Suppressor macrophage treated with lipopolysaccharide for 4 hours (primary cell): ENCODE measurements around the gene TUT7.
"Not testable (repeated sequence)": the region's sequence is repeated elsewhere in the genome, so short reads cannot be mapped to it uniquely, and the experiment has no call there.

ENCODE experiments used
- DNase-seq: peaks from one replicate; pipeline ENCODE4 v3.0.0-alpha.2; 2020

Gene TUT7, protein sequence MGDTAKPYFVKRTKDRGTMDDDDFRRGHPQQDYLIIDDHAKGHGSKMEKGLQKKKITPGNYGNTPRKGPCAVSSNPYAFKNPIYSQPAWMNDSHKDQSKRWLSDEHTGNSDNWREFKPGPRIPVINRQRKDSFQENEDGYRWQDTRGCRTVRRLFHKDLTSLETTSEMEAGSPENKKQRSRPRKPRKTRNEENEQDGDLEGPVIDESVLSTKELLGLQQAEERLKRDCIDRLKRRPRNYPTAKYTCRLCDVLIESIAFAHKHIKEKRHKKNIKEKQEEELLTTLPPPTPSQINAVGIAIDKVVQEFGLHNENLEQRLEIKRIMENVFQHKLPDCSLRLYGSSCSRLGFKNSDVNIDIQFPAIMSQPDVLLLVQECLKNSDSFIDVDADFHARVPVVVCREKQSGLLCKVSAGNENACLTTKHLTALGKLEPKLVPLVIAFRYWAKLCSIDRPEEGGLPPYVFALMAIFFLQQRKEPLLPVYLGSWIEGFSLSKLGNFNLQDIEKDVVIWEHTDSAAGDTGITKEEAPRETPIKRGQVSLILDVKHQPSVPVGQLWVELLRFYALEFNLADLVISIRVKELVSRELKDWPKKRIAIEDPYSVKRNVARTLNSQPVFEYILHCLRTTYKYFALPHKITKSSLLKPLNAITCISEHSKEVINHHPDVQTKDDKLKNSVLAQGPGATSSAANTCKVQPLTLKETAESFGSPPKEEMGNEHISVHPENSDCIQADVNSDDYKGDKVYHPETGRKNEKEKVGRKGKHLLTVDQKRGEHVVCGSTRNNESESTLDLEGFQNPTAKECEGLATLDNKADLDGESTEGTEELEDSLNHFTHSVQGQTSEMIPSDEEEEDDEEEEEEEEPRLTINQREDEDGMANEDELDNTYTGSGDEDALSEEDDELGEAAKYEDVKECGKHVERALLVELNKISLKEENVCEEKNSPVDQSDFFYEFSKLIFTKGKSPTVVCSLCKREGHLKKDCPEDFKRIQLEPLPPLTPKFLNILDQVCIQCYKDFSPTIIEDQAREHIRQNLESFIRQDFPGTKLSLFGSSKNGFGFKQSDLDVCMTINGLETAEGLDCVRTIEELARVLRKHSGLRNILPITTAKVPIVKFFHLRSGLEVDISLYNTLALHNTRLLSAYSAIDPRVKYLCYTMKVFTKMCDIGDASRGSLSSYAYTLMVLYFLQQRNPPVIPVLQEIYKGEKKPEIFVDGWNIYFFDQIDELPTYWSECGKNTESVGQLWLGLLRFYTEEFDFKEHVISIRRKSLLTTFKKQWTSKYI (N-terminal part only)

DNA sequence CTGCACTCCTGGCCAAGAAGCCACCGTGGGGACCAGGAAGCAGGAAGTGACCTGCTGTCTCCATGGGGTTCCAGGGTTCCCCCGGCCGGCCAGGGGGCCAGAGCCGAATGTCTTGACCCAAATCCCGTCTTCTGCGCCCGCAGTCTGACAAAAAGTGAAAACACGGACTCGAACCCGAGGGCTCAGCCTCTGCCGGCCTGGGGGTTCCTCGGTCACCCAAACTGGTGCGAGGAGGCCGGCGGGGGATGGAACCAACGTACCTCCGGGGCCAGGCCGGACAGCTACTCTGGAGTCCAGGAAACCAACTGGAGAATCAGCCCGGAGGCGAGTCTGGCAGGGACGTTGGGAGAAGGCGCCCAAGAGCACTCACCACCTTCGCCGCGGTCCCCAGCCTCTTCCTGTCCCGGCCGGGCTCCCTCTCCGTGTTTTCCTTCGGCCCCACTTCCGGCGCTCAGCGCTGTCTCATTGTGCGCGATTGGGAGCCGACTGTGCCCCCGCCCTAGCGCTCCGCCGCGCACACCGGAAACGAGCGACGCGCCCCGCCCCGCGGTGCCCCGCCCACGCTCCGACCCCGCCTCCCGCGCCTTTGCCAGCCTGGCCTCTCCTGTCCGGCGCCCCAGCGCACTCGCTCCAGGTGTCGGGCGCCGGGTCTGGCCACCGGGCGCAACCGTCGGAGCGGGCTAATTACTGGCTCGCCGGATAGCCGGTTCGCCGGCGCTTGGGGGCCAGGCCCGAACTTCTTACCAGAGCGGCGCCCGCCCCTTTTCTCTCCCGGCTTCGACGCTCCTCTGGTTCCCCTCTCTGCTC, at the start of gene TUT7:
Gene TUT7, minus strand, starts transcription at position 400 of the 807 bp plus-strand sequence. CDS start 1,211 bp downstream, outside the sequence.
- DNase-seq: peak; percentile 97

DNA sequence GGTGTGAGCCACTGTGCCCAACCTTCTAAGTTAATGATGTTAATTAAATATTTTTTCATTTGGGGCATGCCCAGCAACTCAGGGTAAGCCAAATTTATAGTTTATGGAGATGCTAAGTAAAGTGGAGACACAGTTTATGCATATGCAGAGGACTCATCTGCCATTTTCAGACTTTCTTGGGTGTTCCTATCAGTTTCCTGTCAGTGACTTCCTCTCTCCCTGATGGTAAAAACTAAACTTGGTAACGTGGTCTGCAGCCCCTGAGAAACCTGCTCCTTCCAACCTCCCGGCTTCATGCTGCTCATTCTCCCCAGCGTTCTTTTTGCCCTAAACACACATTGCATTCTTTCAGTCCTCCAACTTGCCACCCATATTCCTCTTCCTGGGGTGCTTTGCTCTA, 48.4 kb upstream of the TUT7 start:
- DNase-seq: no peak

DNA sequence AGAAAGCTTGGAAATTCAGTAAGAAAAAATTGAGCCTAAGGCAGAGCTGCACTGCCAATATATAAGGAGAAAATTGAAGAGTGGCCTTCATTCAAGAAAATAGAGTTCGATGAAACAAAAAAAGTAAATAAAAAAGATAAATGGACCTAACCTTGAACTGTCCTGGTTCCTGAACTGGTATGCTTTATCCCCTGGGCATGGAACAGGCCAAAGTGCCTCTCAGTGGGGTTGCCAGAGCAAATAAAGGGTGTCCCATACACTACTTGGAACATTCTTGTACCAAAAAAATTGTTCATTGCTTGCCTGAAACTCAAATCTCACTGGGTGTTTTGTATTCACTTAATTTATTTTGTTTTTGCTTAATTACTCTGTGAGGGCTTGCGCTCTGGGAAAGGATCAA, 42.2 kb upstream of the TUT7 start:
- no peak for DNase-seq

DNA sequence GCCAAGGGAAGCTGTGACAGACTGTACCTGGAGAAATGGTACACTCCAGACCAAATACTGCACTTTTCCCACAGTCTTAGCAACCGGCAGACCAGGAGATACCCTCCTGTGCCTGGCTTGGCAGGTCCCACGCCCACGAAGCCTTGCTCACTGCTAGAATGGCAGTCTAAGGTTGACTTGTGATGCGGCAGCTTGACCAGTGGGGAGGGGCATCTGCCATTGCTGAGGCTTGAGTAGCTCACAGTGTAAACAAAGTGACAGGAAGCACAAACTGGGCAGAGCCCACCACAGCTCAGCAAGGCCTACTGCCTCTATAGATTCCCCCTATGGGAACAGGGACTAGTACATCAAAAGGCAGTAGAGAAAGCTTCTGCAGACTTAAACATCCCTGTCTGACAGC, 36.0 kb upstream of the TUT7 start:
- DNase-seq: not testable (repeated sequence)

DNA sequence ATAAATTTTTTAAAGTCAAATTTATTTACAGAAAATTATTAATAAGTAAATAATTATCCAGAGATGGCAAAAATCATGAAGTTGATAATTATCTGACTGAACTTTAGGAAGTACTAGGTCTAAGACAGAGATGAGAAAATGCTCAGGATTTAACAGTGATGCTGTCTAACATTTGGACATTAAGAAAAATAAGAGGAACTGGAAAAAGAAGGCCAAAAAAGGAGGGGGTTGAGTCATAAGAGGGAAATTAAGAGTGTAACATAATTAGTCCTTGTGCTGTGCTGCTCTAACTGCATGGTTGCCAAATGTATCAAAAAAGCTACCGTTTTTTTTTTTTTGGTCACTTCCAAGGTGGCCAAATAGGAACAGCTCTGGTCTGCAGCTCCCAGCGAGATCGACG, 35.4 kb upstream of the TUT7 start:
- peak; percentile 53 for DNase-seq

DNA sequence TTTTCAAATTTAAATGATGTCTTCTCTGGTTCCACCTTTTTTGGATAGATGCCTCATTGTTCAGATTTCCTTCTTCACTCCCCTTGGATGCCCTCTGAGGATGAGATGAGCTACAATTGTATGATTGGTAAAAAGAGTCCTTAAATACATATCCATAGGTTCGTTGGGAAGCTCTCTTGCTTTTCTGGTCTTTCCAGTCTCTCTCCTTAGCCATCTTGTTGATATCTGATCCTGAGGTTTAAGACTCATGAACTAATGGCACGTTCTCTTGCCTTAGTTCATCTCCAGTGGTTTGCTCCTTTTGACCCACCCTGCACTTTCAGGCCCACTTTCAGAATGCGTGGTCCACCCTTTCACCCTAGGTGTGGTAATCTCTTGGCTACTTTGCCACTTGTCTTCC, 33.2 kb upstream of the TUT7 start:
- no peak for DNase-seq

DNA sequence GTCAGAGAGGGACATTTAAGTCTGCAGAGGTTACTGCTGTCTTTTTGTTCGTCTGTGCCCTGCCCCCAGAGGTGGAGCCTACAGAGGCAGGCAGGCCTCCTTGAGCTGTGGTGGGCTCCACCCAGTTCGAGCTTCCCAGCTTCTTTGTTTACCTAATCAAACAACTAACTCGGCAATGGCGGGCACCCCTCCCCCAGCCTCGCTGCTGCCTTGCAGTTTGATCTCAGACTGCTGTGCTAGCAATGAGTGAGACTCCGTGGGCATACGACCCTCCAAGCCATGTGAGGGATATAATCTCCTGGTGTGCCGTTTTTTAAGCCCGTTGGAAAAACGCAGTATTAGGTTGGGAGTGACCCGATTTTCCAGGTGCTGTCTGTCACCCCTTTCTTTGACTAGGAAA, 28.8 kb upstream of the TUT7 start:
- not testable (repeated sequence) for DNase-seq

DNA sequence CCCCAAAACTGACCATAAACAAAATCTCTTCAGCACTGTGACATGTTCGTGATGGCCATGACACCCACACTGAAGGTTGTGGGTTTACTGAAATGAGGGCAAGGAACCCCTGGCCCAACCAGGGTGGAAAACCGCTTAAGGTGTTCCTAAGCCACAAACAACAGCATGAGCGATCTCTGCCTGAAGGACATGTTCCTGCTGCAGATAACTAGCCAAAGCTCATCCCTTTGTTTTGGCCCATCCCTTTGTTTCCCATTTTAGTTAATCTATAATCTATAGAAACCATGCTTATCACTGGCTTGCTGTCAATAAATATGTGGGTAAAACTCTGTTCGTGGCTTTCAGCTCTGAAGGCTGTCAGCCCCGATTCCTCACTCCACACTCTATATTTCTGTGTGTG, 21.8 kb upstream of the TUT7 start:
- no peak for DNase-seq

DNA sequence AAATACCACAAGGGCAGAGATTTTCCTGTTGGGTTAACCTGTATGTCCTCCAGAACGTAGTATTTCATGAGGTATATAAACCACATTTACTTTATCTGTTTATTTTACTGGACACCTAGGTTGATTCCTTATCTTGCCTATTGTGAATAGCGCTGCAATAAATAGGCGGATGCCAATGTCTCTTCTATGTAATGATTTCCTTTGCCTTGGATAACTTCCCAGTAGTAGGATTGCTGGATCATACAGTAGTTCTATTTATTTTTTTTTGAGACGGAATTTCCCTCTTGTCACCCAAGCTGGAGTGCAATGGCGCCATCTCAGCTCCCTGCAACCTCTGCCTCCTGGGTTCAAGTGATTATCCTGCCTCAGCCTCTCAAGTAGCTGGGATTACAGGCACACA, 15.6 kb upstream of the TUT7 start:
- no peak for DNase-seq

DNA sequence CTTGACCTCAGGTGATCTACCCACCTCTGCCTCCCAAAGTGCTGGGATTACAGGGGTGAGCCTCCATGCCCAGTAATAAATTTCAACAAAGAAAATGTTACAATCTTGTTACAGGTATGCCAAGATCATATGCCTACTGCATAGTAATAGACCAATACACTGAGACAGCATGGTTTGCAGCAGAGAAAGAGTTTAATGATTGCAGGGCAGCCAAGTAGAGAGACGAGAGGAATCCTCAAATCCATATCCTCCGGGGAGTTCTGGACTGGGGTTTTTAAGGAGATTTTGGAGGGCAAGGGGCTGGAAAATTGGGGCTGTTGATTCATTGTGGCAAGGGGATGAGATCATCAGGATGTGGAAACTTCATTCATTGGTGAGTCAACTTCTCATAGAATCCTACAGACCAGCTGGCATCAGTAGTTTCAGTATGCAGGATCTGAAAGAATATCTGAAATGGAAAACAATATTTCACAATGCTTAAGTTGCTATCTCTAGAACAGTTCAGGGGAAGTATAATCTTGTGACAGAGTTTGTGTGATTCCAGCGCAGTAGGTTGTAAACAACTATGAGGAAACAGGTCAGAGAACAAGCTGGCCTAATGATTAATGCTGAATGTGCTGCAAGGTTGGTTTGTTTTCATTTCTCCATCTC, 14.8 kb upstream of the TUT7 start:
- peak; percentile 94 for DNase-seq

DNA sequence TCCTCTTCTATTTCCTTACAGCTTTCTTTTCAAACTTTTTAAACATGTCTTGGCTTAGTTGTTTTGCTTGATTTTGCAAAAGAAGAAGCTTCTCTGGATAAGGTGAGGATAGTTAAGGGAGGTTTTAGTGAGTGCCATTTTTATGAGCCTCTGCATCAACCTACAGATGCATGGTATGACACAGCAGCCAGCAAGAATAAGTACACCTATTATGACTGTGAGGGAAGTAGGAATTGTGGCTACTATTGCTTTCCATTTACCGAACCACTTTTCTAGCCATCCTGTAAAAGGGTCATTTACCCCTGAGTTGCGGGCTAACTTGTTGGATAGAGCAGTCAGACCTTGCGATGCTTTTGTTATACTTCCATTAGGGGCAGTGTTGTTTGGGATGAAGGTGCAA, 7.0 kb upstream of the TUT7 start:
- no peak for DNase-seq

DNA sequence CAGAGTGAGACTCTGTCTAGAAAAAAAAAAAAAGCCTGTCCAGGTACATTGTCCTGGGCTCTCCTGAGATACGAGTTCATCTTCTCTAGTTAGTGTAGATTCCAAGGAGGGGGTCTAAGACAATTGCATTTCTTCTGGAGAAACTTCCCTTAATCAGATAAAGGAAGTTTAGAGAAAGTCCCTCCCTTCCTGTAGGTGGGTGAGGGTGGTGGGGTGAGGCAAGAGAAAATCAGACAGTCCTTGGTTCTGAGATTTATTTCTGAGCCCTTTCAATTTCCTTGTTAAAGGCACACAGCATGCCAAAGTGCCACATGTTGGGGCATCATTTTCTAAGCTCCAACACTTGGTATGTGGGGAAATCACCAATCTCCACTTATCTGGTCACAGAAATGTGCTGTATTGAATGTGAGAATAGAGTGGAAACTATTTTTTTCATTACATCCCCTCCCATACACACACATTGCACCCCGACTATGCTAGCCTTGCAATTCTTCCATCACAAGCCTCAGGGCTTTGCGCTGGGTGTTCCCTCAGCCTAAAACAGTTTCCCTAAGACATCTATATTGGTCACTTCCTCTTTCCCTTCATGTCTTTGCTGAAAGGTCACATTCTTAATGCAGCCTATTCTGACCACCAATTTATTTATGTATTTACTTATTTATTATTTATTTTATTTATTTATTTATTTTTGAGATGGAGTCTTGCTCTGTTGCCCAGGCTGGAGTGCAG, 5.1 kb upstream of the TUT7 start:
- DNase-seq: peak; percentile 66

DNA sequence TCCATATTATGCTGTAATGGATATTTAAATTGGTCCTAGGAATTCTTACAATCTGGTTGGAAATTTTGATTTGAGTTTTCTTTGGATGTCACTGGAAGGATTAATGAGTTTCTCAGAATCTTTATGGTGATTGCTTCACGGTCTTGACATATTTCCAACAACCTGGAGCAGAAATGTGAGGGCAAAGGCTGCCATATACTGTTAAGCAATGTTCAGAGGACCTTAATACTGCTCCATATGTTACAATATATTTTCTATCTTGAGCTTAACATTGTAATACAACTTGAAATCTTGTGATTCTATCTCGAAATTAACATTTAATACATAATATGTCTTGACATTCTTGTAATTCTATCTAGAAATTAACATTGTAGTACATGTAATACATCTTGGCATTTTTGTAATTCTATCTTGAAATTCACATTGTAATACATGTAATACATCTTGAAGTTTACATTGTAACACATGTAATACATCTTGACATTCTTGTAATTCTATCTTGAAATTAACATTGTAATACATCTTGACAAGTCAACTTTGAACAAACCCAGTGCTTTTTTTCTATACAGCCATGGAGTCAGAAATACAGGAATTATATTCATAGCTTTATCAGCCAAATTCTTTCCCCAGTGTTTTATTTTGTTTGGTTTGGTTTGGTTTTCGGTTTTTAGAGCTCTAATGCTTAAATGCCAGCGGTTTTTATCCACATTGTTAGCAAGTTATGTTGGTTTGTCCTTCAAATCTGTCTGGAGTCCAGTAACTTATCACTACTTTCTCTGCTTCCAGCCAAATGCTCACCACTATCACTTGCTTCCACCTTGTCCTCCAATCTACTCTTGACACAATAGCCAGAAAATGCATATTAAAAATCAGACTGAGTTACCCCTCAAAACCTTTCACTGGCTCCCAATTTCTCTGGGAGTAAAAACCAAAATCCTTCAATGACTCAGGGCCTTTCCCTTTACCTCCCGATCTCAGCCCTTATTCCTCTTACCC, 3.0 kb upstream of the TUT7 start:
- DNase-seq: no peak

DNA sequence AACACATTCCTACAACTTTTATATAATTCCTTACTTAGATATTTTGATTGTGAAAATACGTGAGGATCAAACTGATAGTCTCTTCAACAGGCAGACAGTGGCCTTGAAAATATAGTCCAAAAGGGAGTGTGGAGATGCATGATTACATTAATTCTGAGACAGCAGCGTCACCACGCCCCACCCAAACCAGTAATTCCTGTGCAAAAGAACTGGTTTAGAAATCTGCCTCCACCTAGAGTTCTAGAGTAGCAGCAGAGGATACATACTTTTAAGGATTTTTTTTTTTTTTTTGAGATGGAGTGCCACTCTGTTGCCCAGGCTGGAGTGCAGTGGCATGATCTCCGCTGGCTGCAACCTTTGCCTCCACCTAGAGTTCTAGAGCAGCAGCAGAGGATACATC, 1.6 kb upstream of the TUT7 start:
- no peak for DNase-seq

DNA sequence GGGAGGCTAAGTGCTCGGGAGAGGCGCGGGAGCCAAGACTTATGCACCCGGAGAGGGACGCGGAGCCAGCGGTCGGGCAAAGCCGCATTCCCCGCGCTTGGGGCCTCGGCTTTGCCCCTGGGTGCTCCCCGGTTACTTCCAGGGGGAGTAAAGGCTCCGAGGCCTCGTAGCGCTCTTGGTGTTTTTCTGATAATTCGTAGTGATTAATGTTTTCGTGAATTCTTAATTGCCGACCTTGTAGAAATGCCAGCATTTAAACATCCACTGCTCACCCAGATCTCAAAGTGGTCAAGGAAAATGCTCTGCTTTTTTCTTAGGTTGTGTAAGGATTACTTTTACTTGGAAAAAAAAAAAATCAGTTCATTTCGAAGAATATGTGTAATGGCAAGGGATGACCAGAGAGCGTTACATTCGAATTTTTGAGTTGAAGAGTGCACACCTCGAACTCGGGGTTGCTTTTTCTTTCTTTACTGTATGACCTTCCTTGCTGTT, 654 bp upstream of the TUT7 start:
- no peak for DNase-seq

DNA sequence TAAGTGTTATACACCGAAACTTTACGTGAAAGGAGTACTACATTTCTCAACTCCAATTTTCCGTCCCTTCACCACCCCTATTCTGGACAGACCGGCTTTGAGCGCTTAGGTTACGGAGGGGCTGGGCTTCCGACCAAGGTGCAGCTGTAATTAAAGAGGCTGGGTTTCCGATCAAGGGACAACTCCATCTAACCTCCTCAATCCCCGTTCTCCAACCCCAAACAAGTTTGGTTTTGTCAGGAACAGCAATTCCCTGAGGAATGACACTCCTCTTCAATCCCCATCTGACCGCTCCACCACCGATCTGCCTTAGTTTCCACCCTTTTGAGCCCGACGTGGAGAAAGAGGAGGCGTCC, 577 bp downstream of the TUT7 start:
- peak; percentile 23 for DNase-seq

DNA sequence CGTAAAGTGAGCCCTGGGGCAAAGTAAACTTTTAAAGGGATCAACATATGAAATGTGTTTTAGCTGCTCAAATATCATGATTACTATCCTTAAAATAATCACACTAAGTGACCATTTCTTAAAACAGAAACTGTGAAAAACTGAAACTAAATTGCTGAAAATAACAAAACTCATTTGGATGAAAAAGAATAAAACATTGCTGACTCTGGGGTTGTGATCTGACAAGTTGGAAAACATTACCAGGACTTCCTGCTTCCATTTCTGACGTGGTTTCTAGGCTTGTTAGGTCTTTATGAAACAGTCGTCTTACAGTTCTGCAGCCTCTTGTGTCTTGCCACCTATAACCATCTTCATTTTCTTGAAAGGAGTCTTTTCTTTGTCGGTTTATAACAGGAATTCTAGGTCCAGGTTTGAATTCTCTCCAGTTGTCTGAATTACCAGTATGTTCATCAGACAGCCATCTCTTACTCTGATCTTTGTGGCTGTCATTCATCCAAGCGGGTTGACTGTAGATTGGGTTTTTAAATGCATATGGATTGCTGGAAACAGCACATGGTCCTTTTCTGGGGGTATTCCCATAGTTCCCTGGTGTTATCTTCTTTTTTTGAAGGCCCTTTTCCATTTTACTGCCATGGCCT, 1.7 kb downstream of the TUT7 start:
- DNase-seq: peak; percentile 72

DNA sequence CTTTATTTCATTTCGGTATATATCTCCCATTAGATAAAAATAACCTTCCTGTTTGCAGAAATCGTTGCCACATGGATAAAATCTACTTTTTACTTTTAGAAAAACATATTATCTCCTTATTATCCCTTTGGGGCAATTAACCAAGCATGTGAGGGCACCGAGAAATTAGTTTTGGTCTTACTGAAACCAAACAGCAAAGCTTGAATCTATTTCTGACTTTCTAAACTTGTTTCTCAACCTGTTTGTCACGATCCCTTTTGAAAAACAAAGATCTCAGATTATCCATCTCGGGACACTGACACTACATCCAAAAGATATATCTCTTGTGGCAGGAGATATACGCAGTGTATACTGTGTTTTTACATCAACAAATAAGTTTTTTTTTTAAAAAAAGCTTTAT, 2.3 kb downstream of the TUT7 start:
- DNase-seq: no peak
